ENCODE measurements around the gene SPACA1.
"Not testable (repeated sequence)": the region's sequence is repeated elsewhere in the genome, so short reads cannot be mapped to it uniquely, and the experiment has no call there.

The SPACA1 gene, protein sequence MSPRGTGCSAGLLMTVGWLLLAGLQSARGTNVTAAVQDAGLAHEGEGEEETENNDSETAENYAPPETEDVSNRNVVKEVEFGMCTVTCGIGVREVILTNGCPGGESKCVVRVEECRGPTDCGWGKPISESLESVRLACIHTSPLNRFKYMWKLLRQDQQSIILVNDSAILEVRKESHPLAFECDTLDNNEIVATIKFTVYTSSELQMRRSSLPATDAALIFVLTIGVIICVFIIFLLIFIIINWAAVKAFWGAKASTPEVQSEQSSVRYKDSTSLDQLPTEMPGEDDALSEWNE

DNA sequence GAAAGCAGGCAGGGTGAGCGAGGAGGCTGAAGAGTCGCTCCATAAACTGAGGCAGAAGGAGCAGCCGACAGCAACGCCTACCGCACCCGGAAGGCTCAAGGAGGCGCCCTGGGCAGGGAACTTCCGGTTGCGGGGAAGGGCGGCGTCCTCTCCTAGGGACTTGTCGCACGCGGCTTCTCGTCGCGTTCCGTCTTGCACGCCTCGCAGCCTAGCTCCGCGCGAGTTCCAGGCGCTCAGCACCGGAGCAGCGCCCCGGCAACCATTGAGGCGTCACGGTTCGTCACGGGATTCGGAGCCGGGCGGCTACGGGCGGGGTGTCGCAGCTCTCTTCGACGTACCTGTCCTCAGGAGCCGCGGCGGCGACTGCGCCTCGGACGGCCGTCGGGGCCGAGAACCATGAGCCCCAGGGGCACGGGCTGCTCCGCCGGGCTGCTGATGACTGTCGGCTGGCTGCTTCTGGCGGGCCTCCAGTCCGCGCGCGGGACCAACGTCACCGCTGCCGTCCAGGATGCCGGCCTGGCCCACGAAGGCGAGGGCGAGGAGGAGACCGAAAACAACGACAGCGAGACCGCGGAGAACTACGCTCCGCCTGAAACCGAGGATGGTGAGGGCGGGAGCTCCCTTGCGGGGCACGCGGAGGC lies at the start of gene SPACA1:
Gene SPACA1, plus strand, starts transcription at position 332 of the 641 bp plus-strand sequence. Its CDS starts 65 bp downstream, at position 397.
- DNase-seq = no peak

DNA sequence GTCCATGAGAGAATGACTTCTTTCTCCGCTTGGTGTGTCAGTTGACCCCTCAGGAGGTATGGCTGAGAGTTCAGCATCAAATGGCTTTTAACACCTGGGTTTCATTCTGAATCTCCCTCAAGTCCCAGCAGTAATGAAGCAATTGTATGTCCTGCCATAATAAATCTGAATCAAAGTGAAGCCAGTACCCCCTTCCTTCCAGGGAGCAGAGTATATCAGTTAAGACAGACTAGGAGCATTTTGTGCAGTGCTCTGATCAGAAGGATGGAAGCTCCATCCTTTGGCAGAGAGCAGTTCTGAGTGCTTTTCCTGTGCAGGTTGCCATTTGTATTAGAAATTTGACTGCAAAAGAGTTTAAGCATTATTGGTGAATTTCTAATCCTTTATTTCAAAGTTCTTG lies 46.9 kb upstream of the SPACA1 start:
- DNase-seq = no peak

DNA sequence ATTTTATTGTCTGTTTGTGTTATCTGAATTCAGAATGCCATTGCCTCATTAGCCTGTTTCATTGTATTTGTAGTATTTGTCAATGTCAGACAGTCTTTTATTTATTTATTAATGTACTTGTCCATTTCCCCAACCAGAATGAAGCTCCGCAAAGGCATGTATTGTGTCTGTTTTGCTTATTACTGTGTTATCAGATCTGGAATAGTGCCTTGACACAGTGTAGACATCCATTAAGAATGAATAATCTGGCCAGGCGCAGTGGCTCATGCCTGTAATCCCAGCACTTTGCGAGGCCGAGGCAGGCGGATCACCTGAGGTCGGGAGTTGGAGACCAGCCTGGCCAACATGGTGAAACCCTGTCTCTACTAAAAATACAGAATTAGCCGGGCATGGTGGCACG lies 46.4 kb upstream of the SPACA1 start:
- not testable (repeated sequence) for DNase-seq

DNA sequence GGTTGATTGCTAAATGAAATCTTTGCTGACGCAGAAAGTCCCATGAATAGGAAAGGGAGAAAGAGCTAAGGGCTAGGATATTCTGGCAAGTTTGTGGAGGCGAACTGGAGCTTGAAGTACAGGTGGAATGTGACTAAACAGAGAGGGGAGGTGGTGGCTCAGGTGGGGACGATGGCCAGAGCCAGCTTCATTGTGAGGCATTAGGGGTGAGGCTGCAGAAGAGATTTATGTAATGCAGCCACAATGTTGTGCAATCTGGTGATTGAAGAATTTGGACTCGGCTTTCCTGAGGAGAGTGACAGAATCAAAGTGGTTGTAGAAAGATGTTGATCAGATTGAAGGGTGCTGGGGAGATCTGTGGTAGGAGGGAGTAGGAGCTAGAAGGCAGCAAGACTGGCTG lies 42.9 kb upstream of the SPACA1 start:
- no peak for DNase-seq

DNA sequence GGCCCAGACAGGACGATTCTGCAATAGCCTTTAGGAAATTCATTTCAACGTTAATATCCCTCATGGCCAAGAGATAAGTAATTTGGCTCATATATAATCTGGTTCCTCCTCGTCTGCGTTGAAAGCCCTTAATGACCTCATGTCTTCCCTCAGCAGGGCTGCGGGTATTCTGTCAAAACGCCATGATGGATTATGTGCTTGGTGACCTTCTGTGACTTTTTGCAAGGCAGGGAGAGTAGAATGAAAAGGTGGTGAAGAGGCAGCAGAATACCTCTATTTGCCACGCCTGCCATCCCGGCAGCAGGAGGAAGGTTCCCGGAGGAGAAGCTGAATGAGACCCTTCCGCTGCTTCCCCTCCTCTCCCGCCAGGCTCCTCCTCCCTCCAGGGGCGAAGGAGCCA lies 41.1 kb upstream of the SPACA1 start:
- DNase-seq = no peak

DNA sequence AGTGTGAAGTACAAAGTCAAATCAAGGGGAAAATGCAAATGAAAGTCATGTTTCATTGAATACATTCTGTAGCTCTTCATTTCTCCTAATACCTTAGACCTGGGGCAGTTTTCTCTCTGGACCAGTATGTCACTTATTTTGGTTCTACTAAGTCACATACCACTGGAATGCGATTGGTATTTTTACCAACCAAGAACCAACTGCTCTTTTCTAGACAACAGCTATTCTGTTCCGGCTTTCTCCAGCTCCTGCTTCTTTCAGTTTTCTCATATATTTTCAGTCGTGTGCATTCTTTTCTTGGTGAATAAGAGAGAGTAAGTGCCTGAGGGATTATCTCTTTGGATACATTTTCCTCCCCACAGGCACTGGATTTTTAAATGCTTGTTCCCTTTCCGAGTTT lies 39.2 kb upstream of the SPACA1 start:
- DNase-seq = peak; percentile 32

DNA sequence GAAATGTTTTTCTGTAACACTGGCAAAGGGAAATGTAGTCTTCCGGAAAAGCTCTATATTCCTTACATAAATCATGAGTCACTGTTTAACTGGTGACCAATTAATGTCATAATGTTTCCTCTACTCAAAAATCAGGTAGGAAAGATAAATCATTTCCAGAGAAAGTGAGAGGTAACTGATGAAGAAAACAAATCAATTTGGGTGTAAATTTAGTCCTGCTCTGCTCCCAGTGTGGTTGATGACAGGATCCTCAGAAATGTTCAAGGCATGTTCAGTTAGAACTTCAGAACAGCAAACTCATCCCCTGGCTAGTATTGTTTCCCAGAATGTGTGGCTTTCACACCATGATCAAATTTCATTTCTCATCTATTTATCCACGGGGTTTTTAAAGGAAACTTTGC lies 38.8 kb upstream of the SPACA1 start:
- peak; percentile 50 for DNase-seq

DNA sequence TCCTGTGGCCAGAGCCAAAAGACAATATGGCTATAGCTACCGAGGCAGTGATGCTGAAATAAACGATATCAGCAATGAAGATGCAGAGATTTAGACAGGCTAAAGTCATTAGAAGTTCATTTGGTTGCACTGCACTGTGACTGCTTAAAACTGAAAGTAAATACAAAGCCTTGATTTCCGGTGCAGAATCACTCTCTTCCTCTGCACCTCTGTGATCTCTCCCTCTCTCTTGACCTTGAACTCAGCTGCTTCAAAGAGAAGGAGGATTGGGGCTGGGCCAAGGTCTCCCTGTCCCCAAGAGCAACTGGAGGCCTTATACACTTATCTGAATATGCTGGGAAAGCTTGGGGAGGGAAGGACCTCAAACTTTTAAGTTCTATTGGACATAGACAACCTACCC lies 34.6 kb upstream of the SPACA1 start:
- DNase-seq = peak; percentile 30

DNA sequence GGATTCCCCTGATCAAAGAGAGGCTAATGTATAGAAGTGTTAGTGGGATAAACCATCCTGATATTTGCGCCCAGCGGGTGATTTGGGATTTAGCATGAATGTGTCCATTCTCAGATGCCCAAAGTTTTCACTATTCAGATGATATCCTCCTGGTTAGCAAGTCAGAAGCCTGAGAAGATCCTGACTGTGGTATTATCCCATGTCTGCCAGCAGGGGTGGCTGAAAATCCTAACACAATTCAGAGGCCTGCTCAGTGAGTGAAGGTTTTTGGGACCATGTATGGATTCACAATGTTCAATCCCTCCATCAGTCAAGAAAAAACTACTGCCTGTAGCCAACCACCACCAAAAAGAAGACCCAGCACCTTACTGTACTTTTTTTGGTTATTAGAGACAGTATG lies 34.1 kb upstream of the SPACA1 start:
- DNase-seq = peak; percentile 24

DNA sequence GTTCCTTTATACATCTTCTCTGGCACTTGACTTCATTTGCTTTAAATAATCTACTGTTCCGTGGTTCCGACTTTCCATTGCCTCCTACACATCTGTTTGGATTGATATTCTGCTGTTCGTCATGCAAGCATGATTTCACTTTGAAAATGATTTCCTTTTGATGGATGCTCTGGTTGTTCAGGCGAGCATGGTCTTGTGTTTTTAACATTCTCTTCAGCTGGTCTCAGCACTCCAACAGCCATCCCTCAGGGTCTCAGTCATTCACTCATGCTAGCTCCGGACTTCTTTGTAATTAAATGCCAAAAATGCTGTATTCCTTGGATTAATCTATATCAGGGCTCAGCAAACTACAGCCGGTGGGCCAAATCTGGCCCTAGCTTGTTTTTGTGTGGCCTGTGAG lies 27.2 kb upstream of the SPACA1 start:
- DNase-seq = no peak

DNA sequence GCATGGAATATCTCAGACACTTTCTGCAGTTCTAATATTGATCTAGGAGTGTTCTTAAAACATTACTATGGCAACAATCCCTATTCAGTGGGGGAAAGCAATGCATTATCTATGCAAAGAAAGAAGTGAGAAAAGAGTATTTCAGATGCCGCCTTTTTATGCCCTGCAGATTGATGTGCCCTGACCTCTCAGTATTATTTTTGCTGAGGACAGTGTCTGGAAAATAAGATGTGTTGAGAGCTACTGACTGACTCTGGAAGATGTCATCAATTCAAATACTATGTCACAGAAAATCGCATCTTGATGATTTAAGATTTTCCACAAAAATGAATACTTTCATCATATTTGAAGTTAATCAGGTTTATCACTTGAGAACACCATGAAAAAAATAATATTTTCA lies 22.9 kb upstream of the SPACA1 start:
- no peak for DNase-seq

DNA sequence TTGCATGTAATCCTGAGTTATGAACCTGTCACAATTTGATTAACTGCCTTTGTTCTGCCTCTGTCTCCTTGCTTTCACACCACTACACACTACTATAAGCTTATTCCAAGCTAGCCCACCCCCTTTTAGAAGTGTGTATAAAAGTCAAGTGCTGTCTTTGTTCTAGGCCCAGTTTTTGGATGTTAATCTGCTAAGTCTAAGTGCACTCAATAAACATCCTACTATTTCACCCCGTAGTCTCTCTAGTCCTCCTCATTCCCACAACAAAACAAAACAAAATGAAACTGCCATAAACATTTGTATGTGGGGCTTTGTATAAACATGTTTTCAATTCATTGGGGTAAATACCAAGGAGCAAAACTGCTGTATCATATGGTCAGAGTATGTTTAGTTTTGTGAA lies 16.1 kb upstream of the SPACA1 start:
- DNase-seq = no peak

DNA sequence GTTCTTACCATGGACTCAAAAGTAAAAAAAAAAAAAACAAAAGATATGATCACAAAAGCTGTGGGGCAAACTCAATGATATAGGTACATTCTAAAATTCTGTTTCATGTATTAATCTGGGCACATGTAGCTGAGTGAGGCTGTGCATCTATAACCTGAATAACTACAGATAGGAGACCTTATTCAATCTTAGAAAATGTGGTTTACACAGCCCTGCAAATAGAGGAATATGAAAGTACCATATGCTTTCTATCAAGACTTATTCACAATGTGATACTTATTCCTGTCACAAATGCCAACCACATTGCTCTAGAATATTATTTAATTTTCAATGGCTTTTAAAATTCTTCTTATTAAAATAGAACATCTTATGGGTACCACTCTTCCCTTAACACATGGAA lies 3.1 kb upstream of the SPACA1 start:
- DNase-seq = no peak

DNA sequence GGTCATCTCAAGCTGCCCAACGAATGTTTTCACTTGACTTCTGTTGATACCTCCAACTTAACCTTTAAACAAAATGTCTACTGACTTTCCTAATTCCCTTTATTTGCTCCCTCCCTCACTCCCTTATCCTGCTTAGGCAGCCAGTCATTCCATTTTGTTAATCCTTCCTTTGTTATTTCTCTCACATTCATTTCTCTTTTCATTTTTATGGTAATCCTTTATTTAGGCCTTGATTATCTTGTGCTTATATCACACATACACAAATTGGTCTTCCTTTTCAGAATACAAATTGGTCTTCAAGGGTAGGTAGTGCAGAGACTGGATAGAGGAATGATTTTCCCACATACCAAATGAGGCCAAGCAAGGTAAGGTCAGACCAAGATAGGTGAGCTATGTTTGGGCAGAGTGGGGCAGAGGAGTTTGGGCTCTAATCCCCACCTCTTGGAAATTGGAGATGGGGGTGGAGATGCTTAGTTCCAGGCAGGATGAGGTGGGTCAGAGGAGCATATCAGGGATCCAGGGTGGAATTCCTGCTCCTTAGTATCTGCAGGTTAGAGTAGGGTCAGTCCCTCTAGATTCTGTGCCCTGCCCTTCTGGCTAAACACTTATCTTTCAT lies 2.0 kb upstream of the SPACA1 start:
- DNase-seq = no peak

DNA sequence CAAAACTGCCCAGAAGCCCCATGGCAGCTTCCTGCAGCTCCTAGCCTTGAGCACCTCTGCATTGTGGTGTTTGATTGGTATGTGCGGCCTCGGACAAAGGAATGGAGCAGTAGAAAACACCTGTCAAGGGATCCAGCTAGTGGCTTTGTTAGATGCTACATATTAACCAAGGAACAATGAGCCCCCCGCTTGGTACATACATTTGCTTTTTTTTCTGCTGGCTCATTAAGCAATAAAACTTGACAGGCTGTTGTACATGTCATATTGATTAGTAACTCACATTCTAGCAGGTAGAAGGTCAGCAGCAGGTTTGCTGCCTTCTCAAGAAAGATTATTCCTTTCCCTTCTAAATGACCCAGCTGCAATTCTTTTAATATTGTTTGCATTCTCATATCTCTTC lies 937 bp downstream of the SPACA1 start:
- peak; percentile 30 for DNase-seq

DNA sequence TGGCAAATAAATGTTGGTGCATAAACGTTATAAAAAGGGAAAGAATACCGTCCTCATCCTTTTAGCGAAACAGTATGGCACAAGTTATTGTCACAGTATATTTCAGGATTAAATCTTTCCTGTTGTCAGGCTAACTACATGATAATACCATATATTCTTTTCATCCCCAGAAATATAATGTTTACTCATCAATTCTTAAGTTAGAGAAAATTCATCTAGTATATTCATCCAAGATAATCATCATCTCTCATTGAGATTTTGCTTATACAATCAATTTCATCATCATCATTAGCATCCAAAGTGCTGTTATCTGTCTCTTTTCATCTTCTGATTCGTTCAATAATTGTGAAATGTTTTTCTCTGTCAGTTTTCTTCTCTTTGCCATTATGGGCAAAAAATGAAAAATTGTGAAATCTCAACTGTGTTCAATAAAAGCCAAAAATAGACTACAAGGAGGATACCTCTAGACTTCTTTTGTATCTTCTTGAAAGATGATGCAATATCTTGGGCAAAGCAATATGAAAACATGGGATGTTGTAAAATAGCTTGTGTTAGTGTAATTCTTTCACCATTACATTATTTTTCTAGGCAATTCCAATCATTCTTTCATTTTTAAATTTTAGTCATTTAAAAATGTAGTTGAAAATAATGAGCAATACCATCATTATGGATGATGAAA lies 2.6 kb downstream of the SPACA1 start:
- DNase-seq = no peak

DNA sequence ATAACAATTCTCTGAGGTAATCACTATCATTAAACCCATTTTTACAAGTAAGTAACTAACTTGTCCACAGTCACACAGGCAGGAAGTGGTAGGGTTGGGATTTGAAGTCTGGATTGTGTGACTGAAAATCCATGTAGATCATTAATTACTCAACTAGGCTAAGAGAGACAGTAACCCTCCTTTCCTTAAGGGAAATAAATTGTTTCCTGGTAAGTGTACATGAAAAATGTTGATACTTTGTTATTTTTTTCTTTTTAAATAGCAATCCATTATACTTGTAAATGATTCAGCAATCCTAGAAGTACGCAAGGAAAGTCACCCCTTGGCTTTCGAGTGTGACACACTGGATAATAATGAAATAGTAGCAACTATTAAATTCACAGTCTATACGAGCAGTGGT lies 11.6 kb downstream of the SPACA1 start:
- DNase-seq = no peak

DNA sequence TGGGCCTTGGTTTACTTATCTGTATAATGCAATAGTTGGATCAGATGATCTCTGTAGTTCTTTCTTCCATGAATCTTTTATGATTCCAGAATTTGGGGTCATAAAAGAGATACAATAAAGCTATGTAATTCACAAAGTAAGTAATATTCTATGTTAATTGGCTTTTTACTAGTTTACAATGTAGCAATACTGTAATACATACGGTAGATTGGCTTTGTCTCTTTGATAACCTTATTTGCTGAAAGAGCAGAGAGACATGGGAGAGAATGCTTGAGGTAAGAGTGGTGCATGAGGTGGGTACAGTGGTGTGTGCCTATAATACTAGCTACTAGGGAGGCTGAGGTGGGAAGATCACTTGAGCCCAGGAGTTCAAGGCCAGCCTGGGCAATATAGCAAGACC lies 14.7 kb downstream of the SPACA1 start:
- DNase-seq = no peak

DNA sequence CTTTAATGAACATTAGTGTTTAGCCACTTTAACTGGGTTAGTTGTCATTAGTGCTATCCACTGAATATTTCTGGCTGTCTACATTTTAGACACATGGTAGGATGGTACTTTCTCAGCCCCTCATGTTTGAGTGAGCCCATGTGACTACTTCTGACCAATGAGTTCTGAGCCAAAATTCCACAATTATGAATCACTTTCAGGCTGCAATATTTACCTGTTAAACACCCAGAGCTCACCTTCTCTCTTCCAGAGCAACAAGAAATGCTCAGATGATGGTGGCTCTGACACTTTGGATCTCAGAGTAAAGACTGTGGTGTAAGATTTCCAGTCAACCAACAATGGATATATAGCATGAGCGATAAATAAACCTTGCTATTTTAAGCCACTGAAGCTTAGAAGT lies 24.8 kb downstream of the SPACA1 start:
- peak; percentile 56 for DNase-seq

DNA sequence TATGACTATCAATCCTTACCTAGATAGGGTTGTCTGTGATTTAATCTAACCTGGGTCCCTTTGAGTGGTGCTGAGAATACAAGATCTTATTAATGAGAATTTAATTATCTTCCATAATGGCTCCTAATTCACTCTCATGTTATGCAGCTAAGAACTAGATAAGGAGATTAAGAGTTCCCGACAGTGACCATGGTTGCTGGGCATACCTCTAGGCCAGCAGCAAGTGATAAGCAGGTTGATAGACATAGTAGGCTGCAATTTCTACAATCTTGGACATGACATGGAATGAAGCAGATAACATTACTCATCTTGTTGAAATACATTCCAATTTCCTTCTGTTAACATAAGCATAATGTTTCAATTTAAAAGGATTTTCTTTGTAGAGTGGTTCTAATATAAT lies 27.1 kb downstream of the SPACA1 start:
- no peak for DNase-seq

DNA sequence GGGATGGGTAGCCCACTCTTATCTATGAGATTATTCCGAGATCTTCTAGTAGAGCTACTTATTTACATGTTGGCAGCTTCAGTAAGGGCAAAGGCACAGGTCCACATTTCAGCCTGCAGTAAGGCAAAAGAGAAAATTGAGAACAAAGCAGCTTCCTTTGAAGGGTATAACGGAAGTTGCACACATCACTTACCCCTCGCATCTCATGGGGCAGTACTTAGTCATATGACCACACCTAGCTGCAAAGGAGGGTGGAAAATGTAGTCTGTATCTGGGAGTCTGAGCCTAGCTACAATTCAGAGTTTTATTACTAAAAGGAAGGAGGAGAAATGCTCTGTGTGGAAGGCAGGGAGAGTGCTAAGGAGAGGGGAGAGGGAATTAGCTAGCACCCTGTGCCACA lies 29.7 kb downstream of the SPACA1 start:
- no peak for DNase-seq

DNA sequence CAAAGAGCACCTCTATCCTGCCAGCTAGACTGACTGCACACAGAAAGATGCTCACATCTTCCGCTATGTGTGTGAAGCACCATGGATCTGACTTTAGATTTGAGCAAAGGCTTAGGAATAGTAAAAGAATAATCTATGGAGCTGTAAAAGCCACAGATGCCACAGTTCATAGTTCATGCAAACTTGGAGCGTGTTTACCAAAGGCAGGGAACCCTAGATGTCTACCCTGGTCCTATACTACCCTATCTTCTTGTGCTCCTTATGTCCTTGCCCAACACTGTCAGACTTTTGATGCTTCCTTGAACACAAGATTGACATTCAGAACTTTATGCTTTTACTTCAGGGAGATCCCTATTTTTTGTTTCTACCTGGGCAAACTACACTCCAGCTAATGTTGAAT lies 39.2 kb downstream of the SPACA1 start:
- DNase-seq = no peak

DNA sequence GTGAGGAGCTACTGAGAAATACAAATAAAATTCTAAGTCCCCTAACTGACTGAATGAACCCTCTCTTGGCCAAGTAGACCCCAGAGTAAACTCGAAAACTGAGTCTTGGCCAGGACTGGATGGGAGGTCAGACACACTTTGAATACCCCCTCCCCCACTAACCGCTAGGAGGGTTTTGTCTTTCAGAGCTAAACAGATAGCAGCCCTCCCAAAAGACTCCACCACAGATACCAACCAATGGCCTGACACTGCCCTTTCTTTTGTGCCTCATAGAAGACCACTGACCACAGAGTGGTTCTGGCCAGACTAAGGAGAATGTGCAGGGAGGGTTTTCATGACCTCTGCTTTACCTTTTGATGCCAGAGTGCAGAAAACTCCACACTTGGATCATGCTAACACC lies 42.1 kb downstream of the SPACA1 start:
- DNase-seq = no peak

DNA sequence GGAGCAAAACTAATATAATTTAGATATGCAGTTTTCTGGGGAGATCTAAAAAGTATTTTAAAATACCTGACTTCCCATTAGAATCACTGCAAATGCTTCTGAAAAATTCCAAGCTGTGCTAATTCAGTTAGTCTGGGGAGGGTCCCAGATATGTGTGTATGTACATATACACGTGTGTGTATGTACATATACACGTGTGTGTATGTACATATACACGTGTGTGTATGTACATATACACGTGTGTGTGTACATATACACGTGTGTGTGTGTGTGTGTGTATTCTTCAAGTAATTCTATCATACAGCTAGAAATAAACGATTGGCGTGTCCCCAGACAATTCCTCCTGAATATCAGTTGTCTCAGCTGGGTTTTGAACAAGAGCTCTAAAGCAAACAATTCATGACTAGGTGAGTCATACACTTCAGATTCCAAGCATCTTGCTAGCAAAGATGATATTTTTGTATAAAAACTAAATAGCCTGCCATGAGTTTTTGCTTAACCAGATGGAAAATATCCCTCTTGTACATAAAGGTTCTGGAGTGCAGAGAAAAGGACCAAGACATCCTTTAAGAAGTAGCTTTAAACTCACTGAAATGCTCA lies 58.2 kb downstream of the SPACA1 start:
- DNase-seq = peak; percentile 82
